ENCODE measurements around the gene MUC20.

The MUC20 gene

DNA sequence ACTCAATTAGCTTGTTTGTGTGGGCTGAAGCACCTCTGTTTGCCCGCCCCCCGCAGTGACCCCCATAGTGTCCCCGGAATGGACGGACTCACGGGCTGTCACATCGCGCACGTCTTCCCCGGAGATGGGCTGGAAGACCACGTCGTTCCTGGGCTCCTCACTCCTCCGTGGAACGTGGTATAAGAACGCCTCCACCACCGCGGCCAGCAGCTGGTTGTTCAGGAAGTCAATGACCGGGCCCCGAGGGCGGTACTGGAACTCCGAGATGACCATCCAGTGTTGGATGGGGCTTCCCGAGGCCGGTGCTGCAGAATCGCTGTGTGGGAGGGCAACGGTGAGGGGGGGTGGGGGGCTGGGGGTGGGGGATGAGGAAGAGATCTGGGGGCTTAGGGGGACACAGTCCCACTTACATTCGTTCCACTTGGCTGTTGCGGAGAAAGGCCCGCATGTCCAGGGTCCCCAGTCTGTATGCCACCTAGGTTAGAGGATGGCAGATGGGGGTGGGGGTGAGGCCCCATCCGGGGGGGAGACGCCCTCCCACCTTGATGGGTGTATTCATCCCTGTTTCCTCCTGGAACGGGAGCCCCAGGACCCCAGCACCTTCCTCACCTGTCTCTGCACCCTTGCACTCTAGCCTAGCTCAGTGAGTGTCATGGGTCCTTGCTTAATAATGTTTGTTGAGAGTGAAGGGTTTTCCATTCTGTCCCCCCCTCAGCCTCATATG, 30.2 kb downstream of the MUC20 start:
- Mint-ChIP-seq H3K9me3 (no peaks in the 10 kb centered on the region), H3K27me3 (peaks cover 4% of the 10 kb centered on the region), H3K4me3 (no peak overlapping the region), H3K36me3 (ENCODE audit: low read depth) (no peaks in the 10 kb centered on the region), H3K27ac (no peak overlapping the region), H3K4me1 (ENCODE audit: low read depth) (peaks cover 15% of the 10 kb centered on the region)

DNA sequence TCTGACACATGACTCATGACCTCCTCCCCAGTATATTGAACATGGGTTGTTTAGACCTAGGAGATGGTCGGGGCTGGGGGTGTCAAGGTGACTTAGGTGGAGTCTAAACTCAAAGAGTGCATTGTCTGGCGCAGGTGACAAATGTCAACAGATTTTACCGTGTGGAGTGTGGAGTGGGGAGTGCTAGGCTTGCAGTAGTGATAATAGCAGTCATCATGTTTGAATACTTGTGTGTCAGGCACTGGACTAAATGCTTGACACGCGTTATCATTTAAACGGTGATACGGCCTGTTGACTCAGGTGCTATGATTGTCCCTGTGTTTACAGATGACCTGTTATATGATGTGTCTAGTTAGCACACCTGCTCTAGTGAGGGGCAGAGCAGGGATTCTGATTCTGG, 30.8 kb downstream of the MUC20 start:
- H3K36me3 Mint-ChIP-seq (ENCODE audit: low read depth) = no peaks in the 10 kb centered on the region
- peaks cover 15% of the 10 kb centered on the region for H3K4me1 Mint-ChIP-seq (ENCODE audit: low read depth)
- H3K4me3 Mint-ChIP-seq = no peak overlapping the region
- H3K27me3 Mint-ChIP-seq = peaks cover 4% of the 10 kb centered on the region
- H3K27ac Mint-ChIP-seq = no peak overlapping the region
- no peaks in the 10 kb centered on the region for H3K9me3 Mint-ChIP-seq

DNA sequence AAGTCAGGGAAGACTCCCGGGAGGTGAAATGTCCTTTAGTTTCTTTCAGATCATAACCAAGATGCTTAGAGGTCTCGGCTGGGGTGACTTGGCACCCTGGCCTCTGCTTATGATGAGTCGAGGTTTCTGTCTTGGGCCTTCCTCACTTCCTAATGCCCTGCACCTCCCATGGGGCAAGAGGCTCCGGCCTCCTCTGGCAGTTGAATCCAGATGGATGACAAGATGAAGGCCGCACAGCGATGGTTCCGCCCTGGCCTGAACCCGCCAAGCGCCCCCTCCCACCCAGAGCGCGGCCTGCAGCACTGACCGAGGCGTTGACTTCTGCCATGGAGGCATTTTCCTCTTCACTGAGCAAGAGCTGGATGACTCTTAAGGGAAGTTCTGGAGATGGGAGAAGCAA, 31.3 kb downstream of the MUC20 start:
- no peaks in the 10 kb centered on the region for H3K9me3 Mint-ChIP-seq
- no peaks in the 10 kb centered on the region for H3K36me3 Mint-ChIP-seq (ENCODE audit: low read depth)
- peaks cover 7% of the 10 kb centered on the region for H3K27me3 Mint-ChIP-seq
- peaks cover 15% of the 10 kb centered on the region for H3K4me1 Mint-ChIP-seq (ENCODE audit: low read depth)
- H3K4me3 Mint-ChIP-seq = no peak overlapping the region
- H3K27ac Mint-ChIP-seq = no peak overlapping the region

DNA sequence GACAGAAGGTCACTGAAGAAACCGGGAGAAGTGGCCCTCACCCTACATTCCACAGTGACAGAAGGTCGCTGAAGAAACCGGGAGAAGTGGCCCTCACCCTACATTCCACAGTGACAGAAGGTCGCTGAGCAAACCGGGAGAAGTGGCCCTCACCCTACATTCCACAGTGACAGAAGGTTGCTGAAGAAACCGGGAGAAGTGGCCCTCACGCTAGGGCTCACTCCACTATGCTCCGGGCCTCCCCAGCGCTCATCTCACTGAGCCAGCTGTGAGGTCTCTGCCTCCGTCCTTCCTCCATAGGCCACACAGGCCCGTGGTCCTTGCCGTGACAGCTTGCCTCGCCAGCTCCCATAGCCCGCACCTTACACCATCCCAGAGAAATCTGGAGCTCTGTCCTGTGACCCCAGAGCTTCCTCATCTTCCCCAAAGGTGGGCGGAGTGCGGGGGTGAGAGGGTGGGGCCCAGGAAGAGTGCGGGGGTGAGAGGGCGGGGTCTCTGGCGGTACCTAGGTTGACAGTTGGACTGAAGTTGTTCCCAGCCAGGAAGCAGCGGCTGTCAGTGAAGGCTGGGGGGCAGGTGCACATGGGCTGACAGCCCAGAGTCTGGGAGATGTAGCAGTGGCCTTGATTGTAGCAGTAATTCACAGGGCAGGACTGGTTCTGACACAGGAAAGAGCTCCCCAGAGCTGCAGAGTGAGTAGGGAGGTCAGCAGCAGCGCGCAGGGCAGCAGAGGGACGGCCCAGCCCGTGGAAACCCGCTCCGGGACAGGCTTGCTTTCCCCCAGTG, 32.0 kb downstream of the MUC20 start:
- Mint-ChIP-seq H3K4me1 (ENCODE audit: low read depth) (peaks cover 15% of the 10 kb centered on the region), H3K9me3 (no peaks in the 10 kb centered on the region), H3K27ac (no peak overlapping the region), H3K4me3 (no peak overlapping the region), H3K36me3 (ENCODE audit: low read depth) (no peaks in the 10 kb centered on the region), H3K27me3 (peaks cover 10% of the 10 kb centered on the region)

DNA sequence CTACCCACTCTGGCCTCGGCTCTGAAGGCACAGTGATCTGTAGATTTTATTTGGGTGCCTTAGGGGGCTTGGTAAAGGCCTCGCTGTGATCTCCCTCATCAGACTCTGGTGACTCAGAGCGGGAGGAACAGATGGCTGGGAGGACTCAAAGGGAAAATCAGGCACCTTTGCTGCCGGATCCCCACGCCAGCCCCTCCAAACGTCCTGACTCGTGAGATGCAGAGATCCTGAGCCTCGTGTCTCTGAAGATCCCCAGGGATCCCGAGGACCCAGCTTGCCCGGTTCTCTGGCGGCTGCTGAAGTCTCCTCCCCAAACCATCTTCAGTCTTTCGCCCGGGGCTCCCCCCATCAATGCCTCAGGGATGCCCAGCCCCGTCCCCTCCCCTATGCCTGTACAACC, 32.8 kb downstream of the MUC20 start:
- H3K27ac Mint-ChIP-seq = no peak overlapping the region
- no peaks in the 10 kb centered on the region for H3K36me3 Mint-ChIP-seq (ENCODE audit: low read depth)
- H3K27me3 Mint-ChIP-seq = peaks cover 15% of the 10 kb centered on the region
- H3K4me3 Mint-ChIP-seq = no peak overlapping the region
- peaks cover 9% of the 10 kb centered on the region for H3K4me1 Mint-ChIP-seq (ENCODE audit: low read depth)
- H3K9me3 Mint-ChIP-seq = no peaks in the 10 kb centered on the region

DNA sequence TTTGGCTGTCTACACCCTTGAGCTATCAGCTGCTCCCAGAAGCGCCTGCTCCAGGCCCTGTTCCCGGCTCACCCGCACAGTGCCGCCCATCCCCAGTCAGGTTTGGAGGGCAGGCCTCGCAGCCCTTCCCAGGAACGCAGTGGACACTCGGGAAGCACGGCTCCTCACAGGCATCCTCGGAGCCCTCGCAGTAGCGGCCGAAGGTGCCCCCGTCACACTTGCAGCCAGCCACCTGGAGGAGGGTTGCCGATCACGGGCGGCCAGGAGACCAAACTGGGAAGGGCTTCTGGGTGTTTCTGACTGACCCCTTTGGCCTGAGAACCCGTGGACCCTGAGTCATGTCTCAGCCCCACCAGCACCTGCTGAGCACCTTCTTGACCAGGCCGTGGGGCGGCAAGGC, 33.4 kb downstream of the MUC20 start:
- no peak overlapping the region for H3K27ac Mint-ChIP-seq
- no peaks in the 10 kb centered on the region for H3K9me3 Mint-ChIP-seq
- H3K4me1 Mint-ChIP-seq (ENCODE audit: low read depth) = peaks cover 4% of the 10 kb centered on the region
- no peak overlapping the region for H3K4me3 Mint-ChIP-seq
- H3K36me3 Mint-ChIP-seq (ENCODE audit: low read depth) = no peaks in the 10 kb centered on the region
- H3K27me3 Mint-ChIP-seq = peaks cover 16% of the 10 kb centered on the region

DNA sequence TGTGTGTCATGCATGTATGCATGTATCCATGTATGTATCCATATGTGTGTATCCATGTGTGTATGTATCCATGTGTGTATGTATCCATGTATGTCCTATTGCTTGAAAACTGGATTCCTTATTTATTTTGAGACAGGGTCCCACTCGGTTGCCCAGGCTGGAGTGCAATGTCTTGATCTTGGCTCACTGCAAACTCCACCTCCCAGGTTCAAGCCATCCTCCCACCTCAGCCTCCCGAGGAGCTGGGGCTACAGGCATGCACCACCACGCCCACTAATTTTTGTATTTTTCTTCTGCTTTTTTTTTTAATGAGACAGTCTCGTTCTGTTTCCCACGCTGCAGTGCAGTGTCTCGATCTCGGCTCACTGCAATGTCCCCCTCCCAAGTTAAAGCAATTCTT, 34.1 kb downstream of the MUC20 start:
- Mint-ChIP-seq H3K36me3 (ENCODE audit: low read depth) (no peaks in the 10 kb centered on the region), H3K4me1 (ENCODE audit: low read depth) (peaks cover 3% of the 10 kb centered on the region), H3K27me3 (peaks cover 21% of the 10 kb centered on the region), H3K9me3 (no peaks in the 10 kb centered on the region), H3K27ac (no peak overlapping the region), H3K4me3 (no peak overlapping the region)

DNA sequence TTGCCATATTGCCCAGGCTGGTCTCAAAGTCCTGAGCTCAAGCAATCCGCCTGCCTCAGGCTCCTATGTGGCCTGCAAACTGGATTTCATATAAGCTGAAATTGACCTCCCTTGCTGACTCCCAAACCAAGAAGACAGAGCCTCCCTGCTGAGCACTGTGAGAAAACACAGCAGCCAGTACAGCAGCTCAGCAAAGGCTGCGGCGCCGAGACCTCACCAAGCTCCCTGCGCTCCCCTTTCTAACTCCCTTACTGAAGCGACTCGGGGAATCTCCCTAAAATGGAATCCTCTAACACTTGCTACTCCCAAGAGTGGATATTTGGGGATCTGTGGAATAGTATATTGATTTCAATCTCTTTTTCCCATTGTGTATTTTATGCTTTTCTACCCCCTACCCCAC, 34.6 kb downstream of the MUC20 start:
- H3K4me1 Mint-ChIP-seq (ENCODE audit: low read depth) = peaks cover 3% of the 10 kb centered on the region
- peaks cover 26% of the 10 kb centered on the region for H3K27me3 Mint-ChIP-seq
- no peaks in the 10 kb centered on the region for H3K9me3 Mint-ChIP-seq
- no peak overlapping the region for H3K27ac Mint-ChIP-seq
- no peaks in the 10 kb centered on the region for H3K36me3 Mint-ChIP-seq (ENCODE audit: low read depth)
- H3K4me3 Mint-ChIP-seq = no peak overlapping the region

DNA sequence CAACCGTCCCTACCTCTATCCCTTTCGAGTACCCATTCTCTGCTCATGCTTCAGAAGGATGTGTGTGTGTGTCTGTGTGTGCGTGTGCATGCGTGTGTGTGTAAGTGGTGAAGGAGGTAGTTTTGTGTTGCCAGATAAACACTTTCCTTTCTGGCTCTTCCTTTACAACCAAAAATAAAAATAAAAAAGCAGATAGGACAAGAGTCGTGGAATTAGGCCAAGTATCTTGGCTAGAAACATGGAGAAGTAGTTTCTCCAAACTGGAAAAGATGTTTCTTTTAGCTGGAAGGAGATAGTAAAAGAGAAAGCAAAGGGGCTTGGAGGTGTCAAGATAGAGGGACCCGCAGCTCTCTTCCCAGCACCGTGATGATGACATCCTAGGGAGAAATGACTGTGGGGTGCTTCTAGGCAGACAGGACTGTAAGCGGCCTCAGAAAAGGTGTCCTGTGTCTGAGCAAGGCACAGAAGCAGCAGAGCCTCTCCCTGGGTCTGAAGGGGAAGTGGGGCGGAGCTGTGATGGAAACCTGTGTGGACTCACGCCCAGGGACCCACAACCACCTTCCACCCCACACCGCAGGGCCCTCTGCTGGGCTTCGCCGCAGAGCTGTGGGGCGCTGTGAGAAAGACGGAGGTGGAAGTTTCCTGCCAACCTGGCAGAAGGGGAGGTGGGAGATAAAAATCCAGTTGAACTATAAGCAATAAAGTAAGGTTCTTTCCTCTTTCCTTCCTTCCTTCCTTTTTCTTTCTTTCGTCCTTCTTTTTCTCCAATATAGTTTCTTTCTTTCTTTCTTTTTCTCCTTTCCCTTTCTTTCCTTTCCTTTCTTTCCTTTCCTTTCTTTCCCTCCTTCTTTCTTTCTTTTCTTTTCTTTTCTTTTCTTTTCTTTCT, 35.3 kb downstream of the MUC20 start:
- Mint-ChIP-seq H3K4me3 (no peak overlapping the region), H3K9me3 (no peaks in the 10 kb centered on the region), H3K27me3 (peaks cover 32% of the 10 kb centered on the region), H3K27ac (no peak overlapping the region), H3K4me1 (ENCODE audit: low read depth) (peaks cover 3% of the 10 kb centered on the region), H3K36me3 (ENCODE audit: low read depth) (no peaks in the 10 kb centered on the region)

DNA sequence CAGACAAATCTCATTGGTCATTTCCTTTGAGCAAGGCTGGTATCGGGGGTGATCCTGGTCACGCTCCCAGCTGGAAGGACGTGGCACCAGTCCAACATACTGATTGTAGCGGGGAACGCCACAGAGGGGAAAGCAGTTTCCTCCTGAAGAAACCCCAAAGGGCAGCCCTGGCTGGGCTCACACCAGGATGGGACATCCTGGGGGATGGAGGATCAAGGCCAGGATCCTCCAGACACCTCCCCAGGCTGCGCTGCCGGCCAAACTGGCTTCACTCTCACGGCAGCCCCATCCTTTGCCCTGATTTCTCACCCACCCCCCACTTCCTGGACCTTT, 36.6 kb downstream of the MUC20 start:
- Mint-ChIP-seq H3K36me3 (ENCODE audit: low read depth) (no peaks in the 10 kb centered on the region), H3K4me1 (ENCODE audit: low read depth) (peaks cover 3% of the 10 kb centered on the region), H3K4me3 (no peak overlapping the region), H3K9me3 (no peaks in the 10 kb centered on the region), H3K27me3 (peaks cover 33% of the 10 kb centered on the region), H3K27ac (no peak overlapping the region)

DNA sequence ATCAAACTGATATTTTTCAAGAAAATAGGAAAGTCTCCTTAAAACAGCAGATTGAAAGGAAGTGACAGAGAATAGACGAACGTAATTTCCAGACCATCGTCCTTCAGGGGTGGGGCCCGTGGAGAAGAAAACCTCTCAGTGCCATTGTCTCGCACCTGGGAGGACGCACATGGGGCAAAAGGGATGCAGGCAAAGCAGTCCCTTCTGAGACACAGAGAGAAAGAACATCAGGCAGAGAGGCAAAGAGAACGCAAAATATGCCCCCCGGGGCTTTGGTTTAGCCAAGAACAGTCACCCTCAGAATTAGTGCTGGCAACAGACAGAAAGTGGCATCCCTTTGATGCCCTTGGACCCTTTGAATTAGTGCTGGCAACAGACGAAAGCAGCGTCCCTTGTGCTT, 37.0 kb downstream of the MUC20 start:
- H3K27ac Mint-ChIP-seq = no peak overlapping the region
- no peak overlapping the region for H3K4me3 Mint-ChIP-seq
- peaks cover 33% of the 10 kb centered on the region for H3K27me3 Mint-ChIP-seq
- H3K4me1 Mint-ChIP-seq (ENCODE audit: low read depth) = peaks cover 3% of the 10 kb centered on the region
- H3K36me3 Mint-ChIP-seq (ENCODE audit: low read depth) = no peaks in the 10 kb centered on the region
- no peaks in the 10 kb centered on the region for H3K9me3 Mint-ChIP-seq

DNA sequence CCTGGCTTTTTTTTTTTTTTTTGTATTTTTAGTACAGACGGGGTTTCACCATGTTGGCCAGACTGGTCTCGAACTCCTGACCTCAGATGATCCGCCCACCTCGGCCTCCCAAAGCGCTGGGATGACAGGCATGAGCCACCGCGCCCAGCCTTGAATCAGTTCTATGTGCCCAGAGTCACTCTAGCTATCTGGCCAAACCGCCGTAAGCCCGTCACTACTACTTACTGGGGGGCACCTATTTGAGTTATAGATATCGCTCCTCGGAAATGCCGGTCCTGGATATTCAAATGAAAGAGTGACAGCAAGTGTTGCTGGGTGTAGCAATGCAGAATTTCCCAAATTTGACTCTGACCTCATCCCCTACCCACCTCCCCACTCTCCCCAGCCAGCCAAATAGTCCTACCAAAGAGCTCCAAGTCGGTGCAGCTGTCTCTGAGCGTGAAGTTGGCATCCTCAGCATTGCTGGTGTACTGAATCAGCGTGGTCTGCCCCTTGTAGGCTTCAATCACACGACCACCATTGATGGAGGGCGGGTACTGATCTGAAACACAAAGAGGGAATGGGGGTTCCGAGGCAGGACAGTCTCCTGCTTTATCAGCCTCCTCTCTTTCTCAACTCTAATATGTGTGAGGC, 38.1 kb downstream of the MUC20 start:
- Mint-ChIP-seq H3K9me3 (no peaks in the 10 kb centered on the region), H3K4me1 (ENCODE audit: low read depth) (peaks cover 3% of the 10 kb centered on the region), H3K27me3 (peaks cover 37% of the 10 kb centered on the region), H3K36me3 (ENCODE audit: low read depth) (no peaks in the 10 kb centered on the region), H3K27ac (no peak overlapping the region), H3K4me3 (no peak overlapping the region)

DNA sequence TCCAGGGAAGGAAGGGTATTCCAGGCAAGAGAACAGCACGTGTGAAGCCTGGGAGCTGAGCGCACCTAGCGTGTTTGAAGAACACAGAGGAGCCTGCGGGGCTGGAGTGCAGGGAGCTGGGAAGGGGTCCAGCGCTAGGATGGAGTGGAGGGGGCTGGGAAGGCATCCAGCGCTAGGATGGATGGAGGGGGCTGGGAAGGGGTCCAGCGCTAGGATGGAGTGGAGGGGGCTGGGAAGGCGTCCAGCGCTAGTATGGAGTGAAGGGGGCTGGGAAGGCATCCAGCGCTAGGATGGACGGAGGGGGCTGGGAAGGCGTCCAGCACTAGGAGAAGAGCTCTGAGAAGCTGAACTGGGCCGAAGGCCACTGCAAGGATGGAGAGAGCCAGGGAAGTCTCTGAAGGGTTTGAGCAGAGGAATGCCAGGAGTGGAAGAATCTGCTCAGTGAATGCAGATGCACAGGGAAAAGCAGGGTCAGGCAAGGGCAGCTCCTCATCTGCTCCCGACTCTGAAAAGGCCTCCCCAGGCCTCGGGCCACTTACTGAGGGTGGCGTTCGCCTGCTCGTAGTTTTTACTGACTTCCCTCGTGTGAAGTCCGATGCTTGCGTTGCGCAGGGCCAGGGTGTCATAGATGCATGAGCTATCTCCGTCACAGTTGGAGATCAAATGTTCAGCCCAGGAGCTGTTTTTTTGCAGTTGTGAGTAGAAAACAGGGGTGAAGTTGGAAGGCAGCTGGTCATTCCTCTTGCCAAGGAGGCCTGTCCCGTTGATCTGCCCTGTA, 39.8 kb downstream of the MUC20 start:
- Mint-ChIP-seq H3K4me3 (no peak overlapping the region), H3K27me3 (peaks cover 37% of the 10 kb centered on the region), H3K9me3 (no peaks in the 10 kb centered on the region), H3K4me1 (ENCODE audit: low read depth) (peaks cover 3% of the 10 kb centered on the region), H3K36me3 (ENCODE audit: low read depth) (no peaks in the 10 kb centered on the region), H3K27ac (no peak overlapping the region)

DNA sequence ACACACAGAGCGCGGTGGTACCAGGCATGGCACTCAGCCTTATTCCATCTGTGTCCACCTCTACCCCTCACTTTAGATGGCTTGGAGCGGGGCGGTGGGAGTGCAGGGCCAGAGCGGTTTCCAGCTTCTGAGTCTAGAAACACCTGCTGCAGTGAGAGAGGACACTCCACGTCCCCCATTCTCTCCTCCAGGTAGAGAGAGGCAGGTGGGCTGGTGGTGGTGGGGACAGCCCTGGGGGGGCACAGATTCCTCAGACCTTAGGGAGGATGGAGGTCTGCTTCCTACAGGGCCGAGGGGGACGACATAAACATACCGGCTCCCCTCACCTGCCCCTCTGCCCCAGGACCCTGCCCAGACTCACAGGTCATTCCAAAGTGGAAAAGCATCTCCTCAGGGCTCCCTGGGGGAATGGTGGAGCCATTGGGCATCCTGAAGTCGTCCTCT, 40.4 kb downstream of the MUC20 start:
- no peak overlapping the region for H3K27ac Mint-ChIP-seq
- H3K9me3 Mint-ChIP-seq = no peaks in the 10 kb centered on the region
- H3K4me1 Mint-ChIP-seq (ENCODE audit: low read depth) = no peaks in the 10 kb centered on the region
- H3K27me3 Mint-ChIP-seq = peaks cover 37% of the 10 kb centered on the region
- no peaks in the 10 kb centered on the region for H3K36me3 Mint-ChIP-seq (ENCODE audit: low read depth)
- no peak overlapping the region for H3K4me3 Mint-ChIP-seq
